HepG2 (cell line): Measurements from ENCODE around the gene ANTXR1. TPM values are rescaled to one million over a fixed set of nuclear protein-coding genes. Genes with fewer than 3 reads are reported as not detected.

ENCODE experiments used
- ARNTL ChIP-seq: sonication (generic); formaldehyde crosslinking; IDR thresholded peaks from 2 replicates; pipeline ENCODE4 v1.4.0; 2020; ENCODE audit warnings: mild to moderate bottlenecking, missing genetic modification reagents
- CAMTA2 ChIP-seq: sonication (generic); formaldehyde crosslinking; IDR thresholded peaks from 2 replicates; pipeline ENCODE4 v1.4.0; 2020; ENCODE audit warnings: mild to moderate bottlenecking, missing genetic modification reagents, borderline replicate concordance
- DR1 ChIP-seq: sonication (generic); formaldehyde crosslinking; IDR thresholded peaks from 2 replicates; pipeline ENCODE4 v1.8.0; 2021; ENCODE audit warnings: mild to moderate bottlenecking, missing genetic modification reagents, inconsistent platforms
- ELF3 ChIP-seq: IDR thresholded peaks from 2 replicates; pipeline ENCODE4 v1.6.1; 2016; ENCODE audit warnings: missing genetic modification reagents, missing compliant biosample characterization
- FOSL1 ChIP-seq: sonication (generic); formaldehyde crosslinking; IDR thresholded peaks from 2 replicates; pipeline ENCODE4 v1.9.0; 2021; ENCODE audit warnings: missing genetic modification reagents, borderline replicate concordance
- HNF4A ChIP-seq: sonication (generic); formaldehyde crosslinking; IDR thresholded peaks from 2 replicates; pipeline ENCODE4 v1.4.0; 2020; ENCODE audit warnings: missing genetic modification reagents
- HOXA7 ChIP-seq: sonication (generic); formaldehyde crosslinking; IDR thresholded peaks from 2 replicates; pipeline ENCODE4 v1.8.1; 2022; ENCODE audit warnings: mild to moderate bottlenecking, missing genetic modification reagents, moderate library complexity
- HOXD1 ChIP-seq: sonication (generic); formaldehyde crosslinking; IDR thresholded peaks from 2 replicates; pipeline ENCODE4 v1.5.0; 2020; ENCODE audit warnings: missing genetic modification reagents
- POLR2A ChIP-seq, 2 experiments: IDR thresholded peaks; 2 replicates each; pipeline ENCODE4 v1.6.1; 2011; ENCODE audit warnings: low read depth in 2 of 2, low read length in 2 of 2, mild to moderate bottlenecking in 1 of 2, moderate library complexity in 1 of 2; ENCODE audit not compliant: insufficient read depth in 1 of 2
- ZBTB20 ChIP-seq: sonication (generic); formaldehyde crosslinking; IDR thresholded peaks from 2 replicates; pipeline ENCODE4 v1.8.1; 2023; ENCODE audit warnings: missing genetic modification reagents, low read depth, mild to moderate bottlenecking, borderline replicate concordance
- ZFP62 ChIP-seq: sonication (generic); formaldehyde crosslinking; IDR thresholded peaks from 2 replicates; pipeline ENCODE4 v1.4.0; 2020; ENCODE audit warnings: missing genetic modification reagents
- ZNF136 ChIP-seq: sonication (generic); formaldehyde crosslinking; IDR thresholded peaks from 2 replicates; pipeline ENCODE4 v1.8.1; 2022; ENCODE audit warnings: low read depth, mild to moderate bottlenecking, moderate library complexity, missing genetic modification reagents
- ZNF205 ChIP-seq: IDR thresholded peaks from 2 replicates; pipeline ENCODE4 v1.6.1; 2018; ENCODE audit warnings: missing biosample characterization, missing genetic modification reagents
- ZNF256 ChIP-seq: sonication (generic); formaldehyde crosslinking; conservative IDR thresholded peaks from 2 replicates; pipeline ENCODE4 v1.4.0; 2020; ENCODE audit warnings: missing genetic modification reagents
- ZNF337 ChIP-seq: sonication (generic); formaldehyde crosslinking; IDR thresholded peaks from 2 replicates; pipeline ENCODE4 v1.5.1; 2020; ENCODE audit warnings: missing genetic modification reagents, low read depth, mild to moderate bottlenecking, borderline replicate concordance
- ZNF350 ChIP-seq: sonication (generic); formaldehyde crosslinking; IDR thresholded peaks from 2 replicates; pipeline ENCODE4 v1.4.0; 2020; ENCODE audit warnings: mild to moderate bottlenecking, low read depth, missing genetic modification reagents, borderline replicate concordance
- ZNF546 ChIP-seq: sonication (generic); formaldehyde crosslinking; conservative IDR thresholded peaks from 2 replicates; pipeline ENCODE4 v1.8.1; 2023; ENCODE audit warnings: mild to moderate bottlenecking, missing genetic modification reagents
- ZNF563 ChIP-seq: sonication (generic); formaldehyde crosslinking; IDR thresholded peaks from 2 replicates; pipeline ENCODE4 v1.8.0; 2022; ENCODE audit warnings: mild to moderate bottlenecking, moderate library complexity, missing genetic modification reagents
- ZNF747 ChIP-seq: sonication (generic); formaldehyde crosslinking; IDR thresholded peaks from 2 replicates; pipeline ENCODE4 v1.8.1; 2023; ENCODE audit warnings: missing genetic modification reagents, mild to moderate bottlenecking, borderline replicate concordance
- ZNF772 ChIP-seq: sonication (generic); formaldehyde crosslinking; IDR thresholded peaks from 2 replicates; pipeline ENCODE4 v1.5.0; 2020; ENCODE audit warnings: mild to moderate bottlenecking, missing genetic modification reagents
- polyA plus RNA-seq, 8 experiments: library from polyadenylated mRNA; depleted of rRNA in 3 of 8; stranded (reverse) in 7 of 8; unstranded in 1 of 8; fragments of >200 nt; fragmentation: Illumina TruSeq in 4 of 8; extraction: Trizol in 4 of 8; gene quantifications; 2 replicates each; pipeline versions ENCODE4 v1.2.1 to v1.2.3, GENCODE V29; 2011 to 2016; ENCODE audit warnings: low read depth in 4 of 8, missing spikeins in 1 of 8, mixed read lengths in 1 of 8; ENCODE audit not compliant: insufficient read depth in 1 of 8
- total RNA-seq, 5 experiments: library from RNA; depleted of rRNA; stranded (reverse); fragments of >200 nt; fragmentation: Illumina TruSeq; extraction: Trizol; gene quantifications; 2 replicates each; pipeline ENCODE4 v1.2.3, GENCODE V29; 2016; ENCODE audit warnings: low read depth in 1 of 5
- TF ChIP-seq, protein P1 (sequence below): sonication (generic); formaldehyde crosslinking; IDR thresholded peaks from 2 replicates; pipeline ENCODE4 v1.5.0; 2020; ENCODE audit warnings: mild to moderate bottlenecking, missing genetic modification reagents
- TF ChIP-seq, protein P2 (sequence below): sonication (generic); formaldehyde crosslinking; IDR thresholded peaks from 2 replicates; pipeline ENCODE4 v1.5.0; 2020; ENCODE audit warnings: missing genetic modification reagents, mild to moderate bottlenecking, borderline replicate concordance

ANTXR1 gene
- total and polyA plus RNA-seq, 2 of the 13 experiments (the other 11 are each of a cell fraction or from before 2014, with no cell fraction given): 4.5 to 12.7 TPM

DNA sequence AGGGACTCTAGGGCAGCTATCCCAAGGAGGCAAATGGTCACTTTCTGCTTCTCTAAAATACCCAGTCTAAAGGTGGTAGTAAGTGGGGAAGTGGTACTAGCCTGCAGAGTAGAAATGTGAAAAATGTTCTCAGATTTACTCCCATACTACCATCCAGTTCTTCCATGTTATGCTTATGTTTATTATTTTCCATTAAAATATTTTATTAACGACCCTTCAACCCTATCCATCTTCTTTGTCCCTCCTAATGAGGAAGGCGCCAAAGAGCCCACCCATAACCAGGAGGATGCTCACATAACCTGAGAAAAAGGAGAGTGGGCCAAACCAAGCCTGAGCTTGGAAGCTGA lies 153.5 kb downstream of the ANTXR1 start (continued):
- TF ChIP-seq ZNF546 (no peak), ZNF747 (CRISPR knock-in tag) (no peak), POLR2A (IDR thresholded peaks at IDR 0.05; ENCODE audit: insufficient read depth in 1 of 2, low read depth in 2 of 2, low read length in 2 of 2) (no peak), HOXD1 (CRISPR knock-in tag) (peak; percentile 67; the same call in 1 of the 2 replicates), ZNF256 (no peak), ZFP62 (CRISPR knock-in tag) (no peak), ZNF350 (CRISPR knock-in tag) (no peak), FOSL1 (CRISPR knock-in tag) (no peak), DR1 (no peak), ZBTB20 (no peak), ELF3 (no peak), ZNF772 (CRISPR knock-in tag) (no peak), CAMTA2 (CRISPR knock-in tag) (no peak), ZNF205 (no peak), ZNF337 (no peak), HOXA7 (CRISPR knock-in tag) (no peak), ZNF563 (CRISPR knock-in tag) (no peak), ZNF136 (CRISPR knock-in tag) (no peak), ARNTL (CRISPR knock-in tag) (no peak), HNF4A (CRISPR knock-in tag) (no peak)
- TF ChIP-seq, protein P1, sequence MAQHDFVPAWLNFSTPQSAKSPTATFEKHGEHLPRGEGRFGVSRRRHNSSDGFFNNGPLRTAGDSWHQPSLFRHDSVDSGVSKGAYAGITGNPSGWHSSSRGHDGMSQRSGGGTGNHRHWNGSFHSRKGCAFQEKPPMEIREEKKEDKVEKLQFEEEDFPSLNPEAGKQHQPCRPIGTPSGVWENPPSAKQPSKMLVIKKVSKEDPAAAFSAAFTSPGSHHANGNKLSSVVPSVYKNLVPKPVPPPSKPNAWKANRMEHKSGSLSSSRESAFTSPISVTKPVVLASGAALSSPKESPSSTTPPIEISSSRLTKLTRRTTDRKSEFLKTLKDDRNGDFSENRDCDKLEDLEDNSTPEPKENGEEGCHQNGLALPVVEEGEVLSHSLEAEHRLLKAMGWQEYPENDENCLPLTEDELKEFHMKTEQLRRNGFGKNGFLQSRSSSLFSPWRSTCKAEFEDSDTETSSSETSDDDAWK: no peak
- TF ChIP-seq, protein P2, sequence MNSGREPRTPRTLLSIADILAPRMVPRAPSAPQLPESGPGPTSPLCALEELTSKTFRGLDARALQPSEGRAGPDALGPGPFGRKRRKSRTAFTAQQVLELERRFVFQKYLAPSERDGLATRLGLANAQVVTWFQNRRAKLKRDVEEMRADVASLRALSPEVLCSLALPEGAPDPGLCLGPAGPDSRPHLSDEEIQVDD (CRISPR knock-in tag): no peak
